GM23338 (cell line): Measurements from ENCODE around the gene GRID1. TPM values are rescaled to one million over a fixed set of nuclear protein-coding genes. Genes with fewer than 3 reads are reported as not detected.

Experiments used
- ATAC-seq: fragments of 200-7000 bp; cut with Tn5 transposase; 3 replicates; pipeline ENCODE4 v1.9.1; 2020
- DNase-seq: peaks from one replicate; pipeline ENCODE4 v3.0.0-alpha.2; 2015; ENCODE audit warnings: low spot score
- H2AFZ ChIP-seq: fragments of 200-600 bp; sonication (generic); 2 replicates; pipeline ENCODE4 v1.8.0; 2016; ENCODE audit warnings: antibody characterized with exemption, mild to moderate bottlenecking, moderate library complexity
- H3F3A ChIP-seq: fragments of 200-600 bp; sonication (generic); replicated peaks from 2 replicates; pipeline ENCODE4 v1.8.0; 2017; ENCODE audit warnings: antibody characterized with exemption, mixed run types, low read depth
- H3K27ac ChIP-seq: fragments of 200-600 bp; sonication (generic); 2 replicates; pipeline ENCODE4 v1.6.1; 2016; ENCODE audit warnings: low read depth
- H3K27me3 ChIP-seq: fragments of 200-600 bp; sonication (generic); 2 replicates; pipeline ENCODE4 v1.8.0; 2016; ENCODE audit warnings: mild to moderate bottlenecking, mixed run types, moderate library complexity; ENCODE audit not compliant: insufficient read depth
- H3K36me3 ChIP-seq: fragments of 200-600 bp; sonication (generic); 2 replicates; pipeline ENCODE4 v1.8.0; 2016; ENCODE audit warnings: mild to moderate bottlenecking; ENCODE audit not compliant: insufficient read depth
- H3K4me1 ChIP-seq: fragments of 200-600 bp; sonication (generic); 2 replicates; pipeline ENCODE4 v1.8.0; 2016; ENCODE audit warnings: mild to moderate bottlenecking, moderate library complexity; ENCODE audit not compliant: insufficient read depth
- H3K4me2 ChIP-seq: fragments of 200-600 bp; sonication (generic); 2 replicates; pipeline ENCODE4 v1.7.1; 2017; ENCODE audit warnings: mixed run types
- H3K4me3 ChIP-seq: fragments of 200-600 bp; sonication (generic); 2 replicates; pipeline ENCODE4 v1.6.1; 2016; ENCODE audit warnings: mixed run types
- H3K79me2 ChIP-seq: fragments of 200-600 bp; sonication (generic); replicated peaks from 2 replicates; pipeline ENCODE4 v1.8.0; 2017; ENCODE audit warnings: mild to moderate bottlenecking; ENCODE audit not compliant: insufficient read depth
- H3K9me2 ChIP-seq: fragments of 200-600 bp; sonication (generic); 2 replicates; pipeline ENCODE4 v1.8.0; 2017; ENCODE audit not compliant: insufficient read depth
- H4K20me1 ChIP-seq: fragments of 200-600 bp; sonication (generic); replicated peaks from 2 replicates; pipeline ENCODE4 v1.8.0; 2017; ENCODE audit warnings: mild to moderate bottlenecking; ENCODE audit not compliant: insufficient read depth
- H3K27ac Mint-ChIP-seq: 2 replicates; pipeline ENCODE4 v1.8.0; 2020; ENCODE audit warnings: inconsistent platforms, mild to moderate bottlenecking, moderate library complexity, mixed read lengths
- H3K27me3 Mint-ChIP-seq: 3 replicates; pipeline ENCODE4 v1.8.0; 2022; ENCODE audit warnings: low read depth, mild to moderate bottlenecking, moderate library complexity, mixed read lengths, inconsistent platforms; ENCODE audit not compliant: insufficient read depth, poor library complexity
- H3K36me3 Mint-ChIP-seq: 3 replicates; pipeline ENCODE4 v1.8.0; 2021; ENCODE audit warnings: low read depth, mild to moderate bottlenecking, inconsistent platforms, moderate library complexity, mixed read lengths
- H3K4me1 Mint-ChIP-seq: 3 replicates; pipeline ENCODE4 v1.8.0; 2020; ENCODE audit warnings: mild to moderate bottlenecking, inconsistent platforms, mixed read lengths
- H3K4me3 Mint-ChIP-seq: 3 replicates; pipeline ENCODE4 v1.8.0; 2021; ENCODE audit warnings: moderate library complexity, mild to moderate bottlenecking, inconsistent platforms, mixed read lengths
- H3K9me3 Mint-ChIP-seq: 3 replicates; pipeline ENCODE4 v1.8.0; 2020; ENCODE audit warnings: moderate library complexity, mild to moderate bottlenecking, inconsistent platforms, mixed read lengths
- CREB1 ChIP-seq: fragments of 250-450 bp; sonication (Bioruptor Pico); IDR thresholded peaks from 2 replicates; pipeline ENCODE4 v1.5.0; 2020; ENCODE audit warnings: low read depth, mild to moderate bottlenecking, moderate library complexity
- EZH2 ChIP-seq: fragments of 200-600 bp; sonication (generic); IDR thresholded peaks from one replicate; pipeline ENCODE4 v1.8.0; 2017; ENCODE audit warnings: antibody characterized with exemption, mild to moderate bottlenecking, low read depth; ENCODE audit not compliant: unreplicated experiment
- JUNB ChIP-seq: IDR thresholded peaks from one replicate; pipeline ENCODE4 v1.6.1; 2016; ENCODE audit warnings: antibody characterized with exemption; ENCODE audit not compliant: unreplicated experiment
- NANOG ChIP-seq: IDR thresholded peaks from 2 replicates; pipeline ENCODE4 v1.6.1; 2016; ENCODE audit warnings: antibody characterized with exemption, borderline replicate concordance
- REST ChIP-seq: IDR thresholded peaks from one replicate; pipeline ENCODE4 v1.6.1; 2018; ENCODE audit warnings: antibody characterized with exemption; ENCODE audit not compliant: unreplicated experiment
- ZNF462 ChIP-seq: fragments of 250-450 bp; sonication (Bioruptor Pico); IDR thresholded peaks from 2 replicates; pipeline ENCODE4 v1.5.0; 2020; ENCODE audit warnings: mild to moderate bottlenecking, moderate library complexity
- polyA plus RNA-seq: library from polyadenylated mRNA; unstranded; fragments of >200 nt; fragmentation: Nextera tagmentation; extraction: Ambion mirVana; gene quantifications from 2 replicates; pipeline ENCODE4 v1.2.1, GENCODE V29; 2016
- total RNA-seq: library from RNA; depleted of rRNA; stranded (reverse); fragments of >200 nt; shearing (Covaris generic); gene quantifications from 2 replicates; pipeline ENCODE4 v1.2.3, GENCODE V29; 2014

GRID1 gene
- total and polyA plus RNA-seq, 2 experiments from 2014 or later: 0.14 to 0.15 TPM

- no peak overlapping the region for H3K27ac ChIP-seq
- H3K36me3 ChIP-seq: no peaks in the 10 kb centered on the region
- DNase-seq: peak; percentile 75
- TF ChIP-seq CREB1 (0 out of 2 replicates have a peak, but pooled peaks have one; percentile 51), NANOG (no peak), REST (peak; percentile 88), ZNF462 (CRISPR knock-in tag) (0 out of 2 replicates have a peak, but pooled peaks have one; percentile 58), EZH2 (no peak), JUNB (no peak)
- no peak overlapping the region for H3K4me2 ChIP-seq
- H3K27me3 ChIP-seq: no peaks in the 10 kb centered on the region
- H3K79me2 ChIP-seq: no peaks in the 10 kb centered on the region
- no peak overlapping the region for H3K27ac Mint-ChIP-seq
- H3K36me3 Mint-ChIP-seq: no peaks in the 10 kb centered on the region
- peak; percentile 90 for ATAC-seq
- no peak overlapping the region for H3K4me3 ChIP-seq
- no peaks in the 10 kb centered on the region for H3F3A ChIP-seq
- no peaks in the 10 kb centered on the region for H4K20me1 ChIP-seq
- no peak overlapping the region for H3K4me3 Mint-ChIP-seq
- peaks cover 9% of the 10 kb centered on the region for H3K4me1 Mint-ChIP-seq
- H3K9me3 Mint-ChIP-seq: no peaks in the 10 kb centered on the region; the same call in 2 of the 3 replicates
- peaks cover 14% of the 10 kb centered on the region for H3K27me3 Mint-ChIP-seq
- H2AFZ ChIP-seq: no peak overlapping the region
- no peaks in the 10 kb centered on the region for H3K9me2 ChIP-seq
- no peaks in the 10 kb centered on the region for H3K4me1 ChIP-seq
These were observed 163.3 kb downstream of the GRID1 start for GRCh38 chr10:86203162-86203905.
